Measurements from ENCODE around the gene SLC12A1.
A peak's percentile ranks its signal among the peaks of the same experiment; 100 is the strongest.

The SLC12A1 gene

DNA sequence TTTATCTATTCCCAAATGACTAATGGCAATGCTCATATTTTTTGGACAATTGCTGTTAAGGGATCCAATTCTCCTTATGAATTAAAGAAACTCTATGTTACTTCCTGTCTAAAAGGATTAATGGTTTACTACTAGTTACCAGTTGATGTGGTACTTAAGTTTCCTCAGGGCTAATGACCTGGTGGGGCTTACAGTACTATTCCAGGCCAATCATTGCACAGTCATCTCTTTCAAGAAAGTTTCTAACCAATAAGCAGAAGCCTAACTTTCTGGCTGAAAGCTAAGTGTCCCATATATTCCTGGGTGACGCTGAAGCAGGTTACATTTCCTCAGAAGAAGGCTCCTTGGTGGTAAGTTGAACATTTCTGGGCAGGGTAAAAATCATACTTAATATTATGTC lies at the start of gene SLC12A1:
SLC12A1 (plus strand) TSS at position 322 of the 400 bp plus-strand sequence. CDS start 1,418 bp downstream, outside the sequence.
- DNase-seq (ENCODE audit: low spot score): no peak

DNA sequence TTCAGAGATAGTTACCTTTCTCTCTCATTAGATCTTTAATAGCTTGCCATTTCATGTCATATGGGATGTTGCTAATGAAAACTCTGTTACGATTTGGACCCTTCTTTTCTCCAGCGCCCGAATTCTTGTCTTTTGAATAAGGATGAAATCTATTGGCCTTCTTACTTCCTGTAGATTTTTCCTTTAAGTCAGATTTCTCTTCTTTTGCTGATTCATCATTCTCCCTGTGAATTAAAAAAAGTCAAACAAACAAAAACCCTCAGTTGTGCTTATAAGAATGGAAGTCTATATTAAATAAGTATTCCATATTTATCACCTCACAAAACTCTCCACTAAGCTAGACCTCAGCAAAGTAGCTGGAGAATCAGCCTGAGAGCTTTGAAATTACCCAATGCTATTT lies 37.5 kb upstream of the SLC12A1 start:
- DNase-seq (ENCODE audit: low spot score): no peak

- no peak for DNase-seq (ENCODE audit: low spot score)
Observed at GRCh38 chr15:48170981-48171380, 35.1 kb upstream of the SLC12A1 start.

- no peak for DNase-seq (ENCODE audit: low spot score)
Observed at GRCh38 chr15:48175126-48175525, 31.0 kb upstream of the SLC12A1 start.

- no peak for DNase-seq (ENCODE audit: low spot score)
Observed at GRCh38 chr15:48176112-48176511, 30.0 kb upstream of the SLC12A1 start.

DNA sequence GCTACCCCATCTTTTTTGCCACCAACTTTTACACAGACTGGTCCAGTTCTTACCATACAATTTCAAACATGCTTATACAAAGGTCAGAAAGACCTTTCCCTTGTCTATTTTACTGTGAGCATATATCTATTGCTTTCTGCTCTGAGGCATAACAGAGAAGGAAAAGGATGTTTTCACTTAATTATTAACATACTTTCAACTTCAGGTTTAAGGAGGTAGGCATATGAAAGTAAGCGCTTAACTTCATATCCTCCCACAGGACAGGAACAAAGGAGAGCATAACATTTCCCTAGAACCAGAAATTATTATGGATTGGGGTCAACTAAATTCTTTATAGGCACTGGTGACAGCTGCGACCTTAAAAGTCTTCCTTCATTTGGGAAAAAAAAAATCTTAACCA lies 29.1 kb upstream of the SLC12A1 start:
- DNase-seq (ENCODE audit: low spot score): no peak

- peak; percentile 40 for DNase-seq (ENCODE audit: low spot score)
Observed at GRCh38 chr15:48177383-48177765, 28.7 kb upstream of the SLC12A1 start.

- peak; percentile 44 for DNase-seq (ENCODE audit: low spot score)
Observed at GRCh38 chr15:48177766-48178647, 28.1 kb upstream of the SLC12A1 start, which contains the start of gene MYEF2. Gene MYEF2 (minus strand): TSS chr15:48178295. CDS start chr15:48178237, 58 bp downstream.

DNA sequence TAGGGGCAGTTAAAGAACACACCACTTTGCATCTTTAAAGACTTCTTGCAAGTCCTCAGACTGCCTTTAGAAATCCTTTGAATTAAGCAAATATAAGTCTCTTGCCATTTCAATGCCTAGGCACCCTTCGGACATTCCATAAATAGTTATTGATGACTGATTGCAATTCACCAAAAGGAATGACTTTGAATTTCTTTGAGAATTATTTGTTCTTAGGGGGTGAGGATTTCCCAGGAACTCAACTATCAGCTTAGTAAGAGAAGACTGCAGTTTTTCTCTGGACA lies 27.5 kb upstream of the SLC12A1 start:
- no peak for DNase-seq (ENCODE audit: low spot score)

- DNase-seq (ENCODE audit: low spot score): no peak
Observed at GRCh38 chr15:48182749-48183148, 23.4 kb upstream of the SLC12A1 start.

DNA sequence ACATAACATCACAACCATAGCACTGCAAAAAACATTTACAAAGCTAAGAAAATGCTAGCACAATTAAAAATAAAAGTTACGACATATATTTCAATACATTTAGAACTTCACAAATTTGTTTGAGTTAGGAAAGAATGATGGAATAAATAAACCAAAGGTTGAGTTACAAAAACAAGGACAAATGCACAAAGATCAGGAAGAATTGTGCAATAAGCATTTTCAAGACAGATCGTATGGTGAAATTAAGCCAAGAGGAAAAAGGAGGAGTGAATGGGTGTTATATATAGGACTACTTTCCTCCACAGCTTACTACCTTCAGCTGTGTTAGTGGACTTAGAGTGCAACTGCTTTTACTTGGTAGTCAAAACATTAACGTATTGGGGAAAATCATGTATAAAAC lies 20.6 kb upstream of the SLC12A1 start:
- no peak for DNase-seq (ENCODE audit: low spot score)

DNA sequence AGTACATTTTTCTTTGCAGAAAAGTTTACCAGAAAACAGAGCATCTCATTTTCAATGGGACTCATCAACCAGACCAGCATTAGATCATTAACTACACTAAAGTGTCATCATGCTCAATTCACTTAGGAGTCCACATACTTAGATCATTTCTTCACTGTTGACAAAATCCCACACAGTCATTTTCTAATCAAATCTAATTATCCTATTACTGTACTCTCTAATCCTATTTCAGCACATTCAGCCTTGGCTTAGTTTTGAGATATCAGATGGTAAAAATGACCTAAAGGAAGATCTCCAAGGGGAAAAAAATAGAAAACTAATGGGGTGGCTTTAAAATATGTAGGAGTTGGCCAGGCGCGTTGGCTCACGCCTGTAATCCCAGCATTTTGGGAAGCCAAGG lies 19.8 kb upstream of the SLC12A1 start:
- no peak for DNase-seq (ENCODE audit: low spot score)

DNA sequence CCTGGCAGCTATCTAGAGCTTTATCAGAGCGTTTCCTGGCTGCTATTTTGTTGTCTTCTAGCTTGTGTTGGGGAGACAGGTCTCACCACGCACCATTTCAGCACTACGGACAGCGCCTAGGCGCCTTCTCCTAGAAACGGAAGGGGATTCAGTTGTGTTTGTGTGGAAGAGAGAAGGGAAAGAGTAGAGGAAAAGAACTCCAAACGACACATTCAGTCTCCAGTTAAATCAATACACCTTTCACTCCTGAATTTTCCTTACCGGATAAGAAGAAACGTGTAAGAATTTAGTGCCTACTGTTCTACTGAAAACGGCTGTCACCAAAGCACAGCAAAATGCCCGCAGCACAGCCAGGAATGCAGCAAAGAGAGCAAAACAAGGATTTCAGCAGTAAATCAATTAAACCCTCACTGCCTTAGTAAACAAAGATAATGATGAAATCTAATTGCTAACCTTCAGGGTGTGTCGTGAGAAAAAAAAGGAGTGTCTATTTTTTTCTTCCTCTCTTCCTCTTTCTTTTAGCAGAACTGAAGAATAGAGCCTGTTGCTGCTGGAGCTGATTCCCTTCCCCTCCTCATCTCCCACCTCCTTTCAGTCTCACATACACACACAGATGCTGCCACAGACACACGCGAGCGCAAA lies 15.0 kb upstream of the SLC12A1 start:
- DNase-seq (ENCODE audit: low spot score): peak; percentile 64

DNA sequence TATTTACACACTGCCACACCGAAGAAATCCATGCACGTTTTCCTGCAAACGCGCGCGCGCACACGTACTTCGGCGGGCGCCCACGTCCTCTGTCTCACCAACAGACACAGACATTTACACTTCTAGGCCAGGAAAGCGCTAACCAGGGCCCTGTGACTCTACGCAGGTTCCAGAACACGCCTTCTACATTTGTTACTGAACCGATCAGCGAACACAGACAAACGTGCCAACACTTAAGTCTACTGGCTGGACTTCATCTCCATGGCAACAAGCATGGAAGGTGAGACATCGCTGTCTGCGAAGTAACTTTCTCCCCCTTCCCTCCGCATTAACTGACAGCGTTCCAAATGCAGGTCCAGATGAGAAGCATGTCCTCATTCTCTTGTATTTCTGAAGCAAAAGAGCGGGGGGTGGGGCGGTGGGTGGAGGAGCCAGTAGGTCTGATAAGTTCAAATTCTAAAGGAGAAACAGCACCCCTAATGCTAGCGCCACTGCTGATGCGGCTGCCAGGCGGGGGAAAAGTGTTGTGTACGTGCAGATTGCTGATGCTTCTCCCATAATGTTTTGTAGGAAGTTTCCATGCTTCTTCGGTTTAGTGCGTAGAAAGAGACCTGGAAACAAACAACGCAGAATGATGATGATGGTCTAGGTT lies 14.4 kb upstream of the SLC12A1 start, which contains the start of gene CTXN2:
CTXN2 (plus strand) TSS at position 92 of the 652 bp plus-strand sequence. CDS start 9,636 bp downstream, outside the sequence.
- DNase-seq (ENCODE audit: low spot score): no peak

DNA sequence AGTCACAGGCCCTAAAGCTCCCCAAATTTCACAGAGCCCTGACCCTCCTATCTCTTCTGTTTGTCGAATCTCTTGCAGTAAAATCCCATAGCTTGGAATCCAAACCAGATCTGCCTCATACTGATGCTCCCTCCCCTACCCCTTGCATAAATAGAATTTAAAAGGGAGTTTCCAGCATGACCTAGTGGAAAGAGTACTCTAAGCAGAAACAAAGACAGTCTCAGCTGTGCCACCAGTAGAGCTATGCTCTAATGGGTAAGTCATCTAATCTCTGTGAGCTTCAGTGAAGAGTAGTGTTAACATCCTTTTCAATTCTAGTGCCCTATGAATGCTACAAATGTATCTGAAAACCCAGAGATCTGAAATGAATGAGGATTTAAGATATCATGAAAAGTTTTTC lies 4.0 kb upstream of the SLC12A1 start:
- DNase-seq (ENCODE audit: low spot score): no peak

DNA sequence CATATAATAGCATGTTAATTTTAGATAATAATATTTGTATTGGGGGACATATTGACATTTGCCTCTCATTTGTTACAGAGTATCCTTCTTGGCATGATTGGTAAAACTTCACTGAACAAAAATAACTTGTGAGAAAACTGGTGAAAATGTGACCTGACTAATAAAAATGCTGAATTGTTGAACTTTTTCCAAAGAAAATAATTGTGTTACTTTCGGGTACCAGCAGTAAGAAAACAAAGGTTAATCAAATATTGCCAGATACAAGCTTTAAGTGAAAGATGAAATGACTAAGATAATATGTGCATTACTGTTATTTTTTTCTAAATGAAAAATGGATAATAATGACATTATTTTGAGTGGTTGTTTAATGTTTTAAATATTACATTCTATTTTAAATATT lies 15.2 kb downstream of the SLC12A1 start:
- no peak for DNase-seq (ENCODE audit: low spot score)

- peak; percentile 27 for DNase-seq (ENCODE audit: low spot score)
Observed at GRCh38 chr15:48221885-48222284, 15.8 kb downstream of the SLC12A1 start.

GRCh38 chr15:48222627-48223026 lies 16.5 kb downstream of the SLC12A1 start:
- no peak for DNase-seq (ENCODE audit: low spot score)

- DNase-seq (ENCODE audit: low spot score): no peak
Observed at GRCh38 chr15:48225771-48226170, 19.7 kb downstream of the SLC12A1 start.

GRCh38 chr15:48230498-48230897 lies 24.4 kb downstream of the SLC12A1 start:
- DNase-seq (ENCODE audit: low spot score): no peak

- no peak for DNase-seq (ENCODE audit: low spot score)
Observed at GRCh38 chr15:48233246-48233645, 27.1 kb downstream of the SLC12A1 start.

- no peak for DNase-seq (ENCODE audit: low spot score)
Observed at GRCh38 chr15:48239334-48239733, 33.2 kb downstream of the SLC12A1 start.

DNA sequence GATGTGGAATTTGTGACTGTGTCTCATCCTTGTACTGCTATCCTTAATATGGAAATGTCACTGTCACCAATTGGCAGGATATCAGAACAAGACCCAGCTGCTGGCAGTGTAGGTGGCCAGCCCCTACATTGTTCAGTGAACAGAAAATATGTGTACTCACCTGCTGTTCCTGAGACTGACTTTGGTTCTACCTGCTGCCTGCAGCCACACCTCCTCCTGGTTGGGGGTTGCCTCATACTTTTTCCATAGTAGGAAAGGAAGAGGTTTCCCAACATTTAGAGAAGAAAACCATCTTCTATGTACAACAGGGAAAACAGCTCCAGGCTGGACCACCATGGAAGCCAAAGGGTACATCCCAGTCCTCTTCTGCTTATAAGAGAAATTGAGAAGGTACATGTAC lies 35.9 kb downstream of the SLC12A1 start:
- no peak for DNase-seq (ENCODE audit: low spot score)
